Skin epidermis (tissue), 12 donors: Measurements from ENCODE around the gene RUNX2.
"Not testable (repeated sequence)": the region's sequence is repeated elsewhere in the genome, so short reads cannot be mapped to it uniquely, and the experiment has no call there.

Experiments used
- H3K27ac ChIP-seq, 21 experiments: fragments of 200-600 bp; sonication (generic) in 11 of 21; one replicate each; pipeline ENCODE4 v1.5.0; 2020; ENCODE audit warnings: mild to moderate bottlenecking in 3 of 21, inconsistent platforms in 2 of 21, moderate library complexity in 2 of 21
- H3K4me3 ChIP-seq, 7 experiments: fragments of 200-600 bp; sonication (generic) in 2 of 7; one replicate each; pipeline ENCODE4 v1.5.0; 2020; ENCODE audit warnings: inconsistent platforms in 2 of 7, mild to moderate bottlenecking in 2 of 7, moderate library complexity in 1 of 7

The RUNX2 gene

DNA sequence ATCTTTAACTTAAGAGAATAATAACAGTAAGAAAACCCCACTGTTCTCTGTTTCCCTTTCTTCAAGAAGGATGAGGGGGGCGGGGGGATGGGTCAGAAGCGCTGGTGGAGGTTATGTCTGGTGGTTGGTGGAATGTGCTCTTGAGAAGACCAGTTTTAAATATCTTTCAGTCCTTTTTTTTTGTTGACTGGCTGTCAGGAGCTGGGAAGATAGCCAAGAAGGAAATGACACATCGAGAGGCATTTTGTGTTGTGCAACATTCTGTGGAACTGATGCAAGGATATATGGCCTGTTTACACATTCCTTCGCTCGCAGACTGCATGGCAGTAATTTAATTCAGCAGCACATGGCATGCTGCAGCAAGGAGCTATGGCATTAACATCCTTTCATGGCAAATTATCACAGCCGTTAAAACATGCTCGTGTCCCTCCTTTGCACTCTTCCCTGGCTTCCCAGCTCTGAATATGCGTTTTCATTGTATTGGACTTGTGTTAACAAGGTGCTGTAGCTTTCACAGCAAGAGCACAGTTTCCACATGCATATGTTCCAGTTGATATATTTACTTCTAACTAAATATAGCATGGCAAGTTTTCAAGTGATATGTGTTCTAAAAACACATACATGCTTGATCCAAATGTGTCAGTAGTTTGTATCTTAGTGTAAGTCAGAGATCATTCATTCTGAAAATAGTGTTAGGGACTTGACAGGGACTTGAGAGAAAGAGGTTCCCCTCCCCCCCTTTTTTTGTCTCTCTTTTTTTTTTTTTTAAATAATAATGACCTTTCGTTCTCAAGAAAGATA is 117.8 kb downstream of the RUNX2 start:
- Histone ChIP-seq H3K4me3 (no peak overlapping the region), H3K27ac (peak overlapping the region in 19 of 21 experiments; percentile 27 to 89 (median 64))

DNA sequence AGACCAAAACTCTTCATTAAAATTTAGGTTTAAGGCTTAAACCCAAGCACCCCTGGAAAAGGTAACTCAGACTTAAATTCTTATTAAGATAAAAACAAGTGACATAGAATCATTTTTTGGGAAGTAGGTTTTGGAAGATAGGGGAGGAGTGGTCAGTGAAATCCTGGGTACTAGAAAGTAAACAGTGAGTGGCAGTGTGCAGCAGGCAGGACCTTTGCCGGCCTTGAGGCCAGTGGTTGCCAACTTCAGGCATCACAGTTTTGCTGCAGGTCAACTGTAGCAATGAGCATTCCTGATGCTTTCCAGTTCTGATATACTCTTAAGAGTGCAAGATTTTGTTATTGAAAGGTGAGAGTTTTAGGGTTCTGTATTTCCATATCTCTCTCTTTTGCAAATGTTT is 118.9 kb downstream of the RUNX2 start:
- H3K27ac ChIP-seq: peak overlapping the region in 9 of 21 experiments; percentile 15 to 87 (median 70)

GRCh38 chr6:45447716-45448115 is 119.6 kb downstream of the RUNX2 start:
- peak overlapping the region in 2 of 21 experiments; percentile 4 to 72 for H3K27ac ChIP-seq
- no peak overlapping the region for H3K4me3 ChIP-seq

More for the DNA sequence above, 118.9 kb downstream of the RUNX2 start:
- no peak overlapping the region for H3K4me3 ChIP-seq

GRCh38 chr6:45448417-45449389 is 120.6 kb downstream of the RUNX2 start:
- no peak overlapping the region for H3K4me3 ChIP-seq
- H3K27ac ChIP-seq: peak overlapping the region in 5 of 21 experiments; percentile 1 to 46 (median 10)

DNA sequence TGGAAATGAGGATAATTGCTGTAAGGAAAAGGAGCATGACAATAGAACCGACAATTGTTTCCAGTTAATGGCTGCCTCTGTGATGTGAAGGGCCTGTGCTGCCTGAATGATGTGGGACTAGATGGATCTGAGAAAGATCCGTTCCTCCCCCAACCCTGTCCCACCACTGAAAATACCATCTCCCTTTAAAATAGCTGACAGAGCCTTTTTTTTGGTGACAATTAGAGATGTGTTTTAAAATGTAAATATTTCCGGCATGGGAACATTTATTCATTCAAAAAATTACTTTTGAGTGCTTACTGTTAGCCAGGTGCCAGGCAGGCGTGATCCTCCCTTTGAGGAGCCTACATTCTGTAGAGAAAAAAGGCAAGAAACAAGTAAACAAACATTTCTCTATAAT is 122.0 kb downstream of the RUNX2 start:
- Histone ChIP-seq H3K27ac (no peak overlapping the region), H3K4me3 (no peak overlapping the region)

GRCh38 chr6:45450831-45451230 is 122.7 kb downstream of the RUNX2 start:
- no peak overlapping the region for H3K27ac ChIP-seq
- no peak overlapping the region for H3K4me3 ChIP-seq

DNA sequence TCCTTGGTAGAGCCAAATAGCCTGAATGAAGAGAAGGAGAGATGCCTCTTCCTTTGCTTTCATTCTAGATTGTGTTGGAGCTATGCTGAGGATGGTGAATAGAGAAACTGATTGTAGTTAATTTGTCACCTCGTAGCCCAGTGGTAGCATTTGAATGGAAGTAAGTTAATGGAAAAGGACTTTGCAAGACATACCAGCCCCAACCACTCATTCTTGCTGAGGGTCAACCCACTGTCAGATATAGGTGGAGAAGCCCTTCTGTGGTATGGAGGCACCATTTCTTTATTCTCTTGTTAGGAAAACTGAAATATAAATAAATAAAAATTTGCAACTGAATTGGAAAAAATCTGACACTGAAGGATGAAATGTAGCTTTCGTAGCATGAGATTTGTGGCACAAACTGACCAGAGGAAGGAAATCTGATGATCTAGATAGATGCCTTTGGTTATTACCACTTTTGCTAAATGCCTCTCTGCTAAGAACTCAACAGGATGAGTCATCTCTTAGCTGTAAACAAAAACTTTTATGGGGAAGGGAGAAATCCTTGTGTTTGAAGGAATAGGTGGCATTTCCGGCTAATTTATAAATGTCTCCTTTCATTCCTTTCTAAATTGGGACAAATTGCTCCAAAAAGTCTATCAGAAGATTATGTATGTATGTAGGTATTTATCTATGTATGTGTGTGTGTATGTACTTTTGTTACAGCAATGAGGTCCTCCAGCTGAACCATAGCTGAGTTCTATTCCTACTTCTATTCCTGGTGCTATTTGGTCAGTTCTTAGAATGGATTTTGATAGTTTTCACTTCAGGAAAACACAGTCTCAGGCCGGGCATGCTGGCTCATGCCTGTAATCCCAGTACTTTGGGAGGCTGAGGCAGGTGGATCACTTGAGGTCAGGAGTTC is 126.1 kb downstream of the RUNX2 start:
- Histone ChIP-seq H3K27ac (peak overlapping the region in 2 of 21 experiments; percentile 33 to 57), H3K4me3 (no peak overlapping the region)

- Histone ChIP-seq H3K27ac (no peak overlapping the region), H3K4me3 (no peak overlapping the region)
Observed at GRCh38 chr6:45455408-45455807, 127.3 kb downstream of the RUNX2 start.

GRCh38 chr6:45457141-45457540 is 129.0 kb downstream of the RUNX2 start:
- Histone ChIP-seq H3K27ac (no peak overlapping the region), H3K4me3 (no peak overlapping the region)

- H3K27ac ChIP-seq: no peak overlapping the region
- H3K4me3 ChIP-seq: no peak overlapping the region
Observed at GRCh38 chr6:45458672-45459071, 130.5 kb downstream of the RUNX2 start.

- Histone ChIP-seq H3K4me3 (no peak overlapping the region), H3K27ac (no peak overlapping the region)
Observed at GRCh38 chr6:45460166-45460565, 132.0 kb downstream of the RUNX2 start.

- Histone ChIP-seq H3K4me3 (no peak overlapping the region), H3K27ac (no peak overlapping the region)
Observed at GRCh38 chr6:45461486-45461885, 133.4 kb downstream of the RUNX2 start.

DNA sequence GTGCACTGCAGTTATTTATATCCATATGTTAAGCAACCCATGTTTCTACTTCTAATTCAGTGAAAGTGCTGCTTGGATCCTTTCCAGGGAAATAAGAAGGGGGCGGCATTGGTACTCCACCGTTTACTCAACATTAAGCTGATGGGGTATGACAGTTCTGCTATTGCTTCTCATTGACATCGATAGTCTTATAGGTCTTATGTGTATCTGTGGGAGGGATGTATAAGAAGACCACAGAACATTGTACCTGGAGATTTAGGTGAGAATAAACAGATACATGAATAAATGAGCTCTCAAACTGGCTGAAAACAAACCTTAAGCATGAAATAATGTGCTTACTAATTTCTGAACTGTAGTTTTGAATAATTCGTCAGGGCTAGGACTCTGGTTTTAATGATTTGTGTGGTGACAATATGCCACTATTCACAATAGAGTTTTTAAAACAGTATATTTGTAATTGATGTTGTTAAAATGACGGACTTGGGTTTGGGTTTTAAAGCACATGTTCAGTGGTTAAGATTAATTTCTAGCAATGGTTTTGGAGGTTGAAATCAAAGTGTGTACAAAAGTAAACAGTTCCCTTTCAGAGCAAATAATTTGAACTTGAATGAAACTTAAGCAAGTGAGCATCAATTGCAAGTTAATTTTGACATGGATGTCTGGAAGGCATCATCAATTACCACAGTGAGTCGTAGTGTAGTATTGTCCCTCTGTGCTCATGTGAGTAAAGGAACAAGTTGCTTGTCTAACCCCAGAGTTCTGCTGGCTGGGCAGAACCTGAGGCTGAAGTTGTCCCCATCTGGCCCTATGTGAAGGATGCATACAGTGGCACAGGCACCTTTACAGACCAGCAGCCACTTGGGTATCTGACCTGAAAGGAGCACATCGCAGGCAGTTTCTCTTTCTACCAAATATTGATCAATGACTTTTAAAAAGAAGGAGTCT is 134.3 kb downstream of the RUNX2 start:
- Histone ChIP-seq H3K27ac (no peak overlapping the region), H3K4me3 (no peak overlapping the region)

- H3K27ac ChIP-seq: no peak overlapping the region
- H3K4me3 ChIP-seq: no peak overlapping the region
Observed at GRCh38 chr6:45464685-45465084, 136.6 kb downstream of the RUNX2 start.

GRCh38 chr6:45466686-45467085 is 138.6 kb downstream of the RUNX2 start:
- H3K27ac ChIP-seq: no peak overlapping the region
- H3K4me3 ChIP-seq: no peak overlapping the region

GRCh38 chr6:45467417-45467816 is 139.3 kb downstream of the RUNX2 start:
- not testable (repeated sequence) for H3K27ac ChIP-seq

GRCh38 chr6:45467853-45468252 is 139.7 kb downstream of the RUNX2 start:
- H3K27ac ChIP-seq: no peak overlapping the region
- no peak overlapping the region for H3K4me3 ChIP-seq

More at GRCh38 chr6:45467417-45467816, 139.3 kb downstream of the RUNX2 start:
- H3K4me3 ChIP-seq: not testable (repeated sequence)

DNA sequence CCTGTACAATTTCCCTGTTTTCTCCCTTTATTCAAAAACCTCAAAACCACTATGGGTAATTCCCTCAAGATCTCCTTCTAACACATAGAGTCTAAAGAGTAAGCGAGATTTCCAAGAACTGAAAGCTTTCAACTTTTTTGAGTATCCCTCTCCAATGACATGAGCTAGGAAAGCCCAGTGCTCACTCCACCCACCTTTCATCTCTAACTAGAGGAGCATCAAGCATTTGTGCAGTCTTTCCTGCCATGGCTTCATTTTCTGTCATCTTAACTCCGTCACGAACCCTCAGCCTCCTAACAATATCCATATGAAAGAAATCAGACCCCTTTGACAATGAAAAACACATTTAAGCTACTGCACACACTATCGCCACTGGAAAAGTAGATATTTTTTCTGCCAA is 141.5 kb downstream of the RUNX2 start:
- Histone ChIP-seq H3K4me3 (no peak overlapping the region), H3K27ac (peak overlapping the region in 1 of 21 experiments; percentile 6)
